Liver (tissue), 9 donors: Measurements from ENCODE around the gene XKR7. TPM values are rescaled to one million over a fixed set of nuclear protein-coding genes. Genes with fewer than 3 reads are reported as not detected.

Source experiments
- DNase-seq: peaks from one replicate; pipeline ENCODE4 v3.0.0-alpha.2; 2017; ENCODE audit warnings: low spot score
- H3K27ac ChIP-seq, 2 donors: one replicate each; pipeline ENCODE4 v1.7.0; 2013; ENCODE audit warnings: inconsistent platforms in 2 of 2, low read length in 2 of 2, control low read depth in 1 of 2, low read depth in 1 of 2, mild to moderate bottlenecking in 1 of 2
- H3K27me3 ChIP-seq, 4 donors: one replicate each; pipeline versions ENCODE4 v1.6.1 to v1.7.0; 2013; ENCODE audit warnings: low read length in 3 of 4, inconsistent platforms in 1 of 4, mild to moderate bottlenecking in 1 of 4, moderate library complexity in 1 of 4; ENCODE audit not compliant: control insufficient read depth in 4 of 4, insufficient read depth in 4 of 4
- H3K36me3 ChIP-seq, 4 donors: one replicate each; pipeline versions ENCODE4 v1.6.1 to v1.7.0; 2013; ENCODE audit warnings: low read length in 3 of 4, mild to moderate bottlenecking in 3 of 4, low read depth in 1 of 4, moderate library complexity in 1 of 4; ENCODE audit not compliant: control insufficient read depth in 4 of 4, insufficient read depth in 3 of 4
- H3K4me1 ChIP-seq, 4 donors: one replicate each; pipeline versions ENCODE4 v1.6.1 to v1.7.0; 2013; ENCODE audit warnings: low read length in 3 of 4, mild to moderate bottlenecking in 3 of 4, moderate library complexity in 1 of 4; ENCODE audit not compliant: control insufficient read depth in 4 of 4, insufficient read depth in 4 of 4
- H3K4me3 ChIP-seq, 3 donors: one replicate each; pipeline versions ENCODE4 v1.6.1 to v1.7.0; 2013; ENCODE audit warnings: low read length in 3 of 3, control low read depth in 1 of 3, low read depth in 1 of 3, mild to moderate bottlenecking in 1 of 3
- H3K9ac ChIP-seq, 2 donors: one replicate each; pipeline ENCODE4 v1.7.0; 2013; ENCODE audit warnings: low read length in 2 of 2, mild to moderate bottlenecking in 2 of 2, moderate library complexity in 2 of 2, control low read depth in 1 of 2, low read depth in 1 of 2
- H3K9me3 ChIP-seq, 4 donors: one replicate each; pipeline versions ENCODE4 v1.6.1 to v1.7.0; 2013; ENCODE audit warnings: low read length in 3 of 4; ENCODE audit not compliant: control insufficient read depth in 4 of 4
- CTCF ChIP-seq: fragments of 150-350 bp; IDR thresholded peaks from 2 replicates; pipeline ENCODE4 v1.5.1; 2017; ENCODE audit warnings: improper control_type of control experiment, low read depth, low read length; ENCODE audit not compliant: missing input control
- EGR1 ChIP-seq, 2 donors: IDR thresholded peaks; 2 replicates each; pipeline ENCODE4 v1.6.1; 2016 to 2018; ENCODE audit warnings: antibody characterized with exemption in 2 of 2, low read depth in 2 of 2
- FOXA1 ChIP-seq: IDR thresholded peaks from 2 replicates; pipeline ENCODE4 v1.6.1; 2016; ENCODE audit warnings: antibody characterized with exemption
- FOXA2 ChIP-seq: IDR thresholded peaks from 2 replicates; pipeline ENCODE4 v1.6.1; 2016; ENCODE audit warnings: antibody characterized with exemption
- GABPA ChIP-seq, 2 donors: IDR thresholded peaks in 1 of 2; conservative IDR thresholded peaks in 1 of 2; 2 replicates each; pipeline ENCODE4 v1.6.1; 2016; ENCODE audit warnings: antibody characterized with exemption in 2 of 2, mild to moderate bottlenecking in 1 of 2, moderate library complexity in 1 of 2
- HNF4A ChIP-seq, 2 donors: conservative IDR thresholded peaks; 2 replicates each; pipeline ENCODE4 v1.6.1; 2016; ENCODE audit warnings: antibody characterized with exemption in 2 of 2, mild to moderate bottlenecking in 2 of 2
- HNF4G ChIP-seq: IDR thresholded peaks from 2 replicates; pipeline ENCODE4 v1.6.1; 2016; ENCODE audit warnings: antibody characterized with exemption
- JUND ChIP-seq, 2 donors: IDR thresholded peaks; 2 replicates each; pipeline ENCODE4 v1.6.1; 2016; ENCODE audit warnings: antibody characterized with exemption in 2 of 2
- NR2F2 ChIP-seq: IDR thresholded peaks from 2 replicates; pipeline ENCODE4 v1.6.1; 2016; ENCODE audit warnings: antibody characterized with exemption
- RAD21 ChIP-seq, 2 donors: IDR thresholded peaks; 2 replicates each; pipeline ENCODE4 v1.6.1; 2016; ENCODE audit warnings: antibody characterized with exemption in 2 of 2, mild to moderate bottlenecking in 2 of 2
- RXRA ChIP-seq, 2 donors: IDR thresholded peaks; 2 replicates each; pipeline ENCODE4 v1.6.1; 2017 to 2018; ENCODE audit warnings: antibody characterized with exemption in 2 of 2, mild to moderate bottlenecking in 1 of 2
- SP1 ChIP-seq: IDR thresholded peaks from 2 replicates; pipeline ENCODE4 v1.6.1; 2018; ENCODE audit warnings: antibody characterized with exemption, mild to moderate bottlenecking
- TAF1 ChIP-seq: conservative IDR thresholded peaks from 2 replicates; pipeline ENCODE4 v1.6.1; 2016; ENCODE audit warnings: antibody characterized with exemption, mild to moderate bottlenecking
- YY1 ChIP-seq: IDR thresholded peaks from 2 replicates; pipeline ENCODE4 v1.6.1; 2016; ENCODE audit warnings: antibody characterized with exemption, mild to moderate bottlenecking
- ZBTB33 ChIP-seq: IDR thresholded peaks from 2 replicates; pipeline ENCODE4 v1.6.1; 2016; ENCODE audit warnings: antibody characterized with exemption
- WGBS: extraction: QIAGEN DNeasy Blood & Tissue Kit; methylation state at CpG from one replicate; pipeline ENCODE4 v1.1.7; 2013; 5-methylcytosine and 5-hydroxymethylcytosine counted together
- polyA plus RNA-seq, 2 donors: library from polyadenylated mRNA; stranded (reverse) in 1 of 2; unstranded in 1 of 2; fragments of 200-250 nt in 1 of 2; fragments of >200 nt in 1 of 2; fragmentation: Nextera tagmentation in 1 of 2; extraction: Ambion mirVana in 1 of 2; gene quantifications; one replicate each; pipeline versions ENCODE4 v1.2.1 to v1.2.3, GENCODE V29; 2013 to 2015
- total RNA-seq, 2 donors: library from RNA; depleted of rRNA; stranded (reverse); fragments of >200 nt; gene quantifications; one replicate each; pipeline ENCODE4 v1.2.3, GENCODE V29; 2014
- TF ChIP-seq, protein P1 (sequence below): IDR thresholded peaks from 2 replicates; pipeline ENCODE4 v1.6.1; 2016; ENCODE audit warnings: antibody characterized with exemption
- TF ChIP-seq, protein P2 (sequence below): IDR thresholded peaks from 2 replicates; pipeline ENCODE4 v1.6.1; 2016; ENCODE audit warnings: antibody characterized with exemption, mild to moderate bottlenecking
- TF ChIP-seq, protein P3 (sequence below): IDR thresholded peaks from 2 replicates; pipeline ENCODE4 v1.6.1; 2016; ENCODE audit warnings: antibody characterized with exemption
- donor health status: healthy.
- donor health status: healthy.
- donor health status: healthy.
- donor health status: healthy.
- donor health status: healthy.

The XKR7 gene
- total and polyA plus RNA-seq, 4 donors = under 0.01 to 0.05 TPM; not detected in 2

GRCh38 chr20:31933698-31934097 is 34.3 kb upstream of the XKR7 start:
- no peak for DNase-seq
- no peak for TF ChIP-seq YY1
- TF ChIP-seq JUND (IDR thresholded peaks at IDR 0.05) = no peak
- TF ChIP-seq RAD21 (IDR thresholded peaks at IDR 0.05) = no peak
- TF ChIP-seq SP1 = no peak
- no peak for TF ChIP-seq HNF4G
- no peak for TF ChIP-seq EGR1 (IDR thresholded peaks at IDR 0.05; ENCODE audit: low read depth in 2 of 2)
- no peak for TF ChIP-seq CTCF
- TF ChIP-seq GABPA (IDR thresholded peaks at IDR 0.05 in 1 of 2, conservative IDR thresholded peaks at IDR 0.05 in 1 of 2) = no peak
- TF ChIP-seq FOXA1 = no peak
- TF ChIP-seq FOXA2 = no peak
- TF ChIP-seq, protein P1, sequence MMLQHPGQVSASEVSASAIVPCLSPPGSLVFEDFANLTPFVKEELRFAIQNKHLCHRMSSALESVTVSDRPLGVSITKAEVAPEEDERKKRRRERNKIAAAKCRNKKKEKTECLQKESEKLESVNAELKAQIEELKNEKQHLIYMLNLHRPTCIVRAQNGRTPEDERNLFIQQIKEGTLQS = no peak
- no peak for TF ChIP-seq HNF4A (conservative IDR thresholded peaks at IDR 0.05)
- no peak for TF ChIP-seq NR2F2
- TF ChIP-seq, protein P2, sequence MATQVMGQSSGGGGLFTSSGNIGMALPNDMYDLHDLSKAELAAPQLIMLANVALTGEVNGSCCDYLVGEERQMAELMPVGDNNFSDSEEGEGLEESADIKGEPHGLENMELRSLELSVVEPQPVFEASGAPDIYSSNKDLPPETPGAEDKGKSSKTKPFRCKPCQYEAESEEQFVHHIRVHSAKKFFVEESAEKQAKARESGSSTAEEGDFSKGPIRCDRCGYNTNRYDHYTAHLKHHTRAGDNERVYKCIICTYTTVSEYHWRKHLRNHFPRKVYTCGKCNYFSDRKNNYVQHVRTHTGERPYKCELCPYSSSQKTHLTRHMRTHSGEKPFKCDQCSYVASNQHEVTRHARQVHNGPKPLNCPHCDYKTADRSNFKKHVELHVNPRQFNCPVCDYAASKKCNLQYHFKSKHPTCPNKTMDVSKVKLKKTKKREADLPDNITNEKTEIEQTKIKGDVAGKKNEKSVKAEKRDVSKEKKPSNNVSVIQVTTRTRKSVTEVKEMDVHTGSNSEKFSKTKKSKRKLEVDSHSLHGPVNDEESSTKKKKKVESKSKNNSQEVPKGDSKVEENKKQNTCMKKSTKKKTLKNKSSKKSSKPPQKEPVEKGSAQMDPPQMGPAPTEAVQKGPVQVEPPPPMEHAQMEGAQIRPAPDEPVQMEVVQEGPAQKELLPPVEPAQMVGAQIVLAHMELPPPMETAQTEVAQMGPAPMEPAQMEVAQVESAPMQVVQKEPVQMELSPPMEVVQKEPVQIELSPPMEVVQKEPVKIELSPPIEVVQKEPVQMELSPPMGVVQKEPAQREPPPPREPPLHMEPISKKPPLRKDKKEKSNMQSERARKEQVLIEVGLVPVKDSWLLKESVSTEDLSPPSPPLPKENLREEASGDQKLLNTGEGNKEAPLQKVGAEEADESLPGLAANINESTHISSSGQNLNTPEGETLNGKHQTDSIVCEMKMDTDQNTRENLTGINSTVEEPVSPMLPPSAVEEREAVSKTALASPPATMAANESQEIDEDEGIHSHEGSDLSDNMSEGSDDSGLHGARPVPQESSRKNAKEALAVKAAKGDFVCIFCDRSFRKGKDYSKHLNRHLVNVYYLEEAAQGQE = no peak
- TF ChIP-seq, protein P3, sequence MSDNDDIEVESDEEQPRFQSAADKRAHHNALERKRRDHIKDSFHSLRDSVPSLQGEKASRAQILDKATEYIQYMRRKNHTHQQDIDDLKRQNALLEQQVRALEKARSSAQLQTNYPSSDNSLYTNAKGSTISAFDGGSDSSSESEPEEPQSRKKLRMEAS = no peak
- no peak for TF ChIP-seq ZBTB33
- no peak for TF ChIP-seq TAF1
- no peaks in the 10 kb centered on the region for H3K9me3 ChIP-seq
- H3K4me1 ChIP-seq = no peaks in the 10 kb centered on the region
- no peaks in the 10 kb centered on the region for H3K27me3 ChIP-seq
- WGBS = 89% methylated on average over 10 of the region's 10 CpGs
- H3K9ac ChIP-seq = no peak overlapping the region
- H3K4me3 ChIP-seq = no peak overlapping the region
- H3K36me3 ChIP-seq = no peaks in the 10 kb centered on the region
- H3K27ac ChIP-seq = no peak overlapping the region

GRCh38 chr20:31934491-31934890 is 33.5 kb upstream of the XKR7 start:
- H3K9me3 ChIP-seq = no peaks in the 10 kb centered on the region
- WGBS = 90% methylated on average over 14 of the region's 14 CpGs
- TF ChIP-seq, protein P1 = no peak
- TF ChIP-seq RXRA (IDR thresholded peaks at IDR 0.05) = no peak
- TF ChIP-seq FOXA1 = no peak
- no peak for TF ChIP-seq GABPA (IDR thresholded peaks at IDR 0.05 in 1 of 2, conservative IDR thresholded peaks at IDR 0.05 in 1 of 2)
- TF ChIP-seq HNF4A (conservative IDR thresholded peaks at IDR 0.05) = no peak
- no peak for TF ChIP-seq CTCF
- TF ChIP-seq, protein P2 = no peak
- no peak for TF ChIP-seq FOXA2
- TF ChIP-seq SP1 = no peak
- TF ChIP-seq HNF4G = no peak
- TF ChIP-seq YY1 = no peak
- no peak for TF ChIP-seq TAF1

More at GRCh38 chr20:31934491-31934890, 33.5 kb upstream of the XKR7 start:
- no peaks in the 10 kb centered on the region for H3K4me1 ChIP-seq
- no peak overlapping the region for H3K27ac ChIP-seq
- no peaks in the 10 kb centered on the region for H3K36me3 ChIP-seq
- no peaks in the 10 kb centered on the region for H3K27me3 ChIP-seq
- no peak for DNase-seq
- H3K4me3 ChIP-seq = no peak overlapping the region
- H3K9ac ChIP-seq = no peak overlapping the region
